ENCODE measurements around the gene PREPL. TPM values are rescaled to one million over a fixed set of nuclear protein-coding genes. Genes with fewer than 3 reads are reported as not detected.
A peak's percentile ranks its signal among the peaks of the same experiment; 100 is the strongest.

Gene PREPL
- total and polyA plus RNA-seq, 2 of the 13 experiments (the other 11 are each of a cell fraction or from before 2014, with no cell fraction given), result 19.7 to 34.3 TPM

GRCh38 chr2:44291281-44292248 lies 69.7 kb downstream of the PREPL start (continued):
- TF ChIP-seq HNRNPK (IDR thresholded peaks at IDR 0.05; ENCODE audit: low read depth, low read length, poor library complexity, severe bottlenecking) (no peak), ZBED4 (CRISPR knock-in tag; IDR thresholded peaks at IDR 0.05; ENCODE audit: borderline replicate concordance) (peak; percentile 65; the same call in 1 of the 2 replicates), HDAC1 (CRISPR knock-in tag; IDR thresholded peaks at IDR 0.05) (peak; percentile 68; the same call in 1 of the 2 replicates), KMT2B (CRISPR knock-in tag; IDR thresholded peaks at IDR 0.05) (peak; percentile 23; the same call in 1 of the 2 replicates), BRCA1 (CRISPR knock-in tag; IDR thresholded peaks at IDR 0.05) (no peak), ZMYM3 (CRISPR knock-in tag; IDR thresholded peaks at IDR 0.05) (peak; percentile 52; the same call in 1 of the 2 replicates), ATF7-NPFF (CRISPR knock-in tag; IDR thresholded peaks at IDR 0.05; ENCODE audit: low read depth) (0 out of 2 replicates have a peak, but pooled peaks have one; percentile 30), XBP1 (CRISPR knock-in tag; IDR thresholded peaks at IDR 0.05) (no peak), CENPX (CRISPR knock-in tag; IDR thresholded peaks at IDR 0.05) (no peak), SP1 (IDR thresholded peaks at IDR 0.05) (no peak), SP1 (CRISPR knock-in tag; IDR thresholded peaks at IDR 0.05) (0 out of 2 replicates have a peak, but pooled peaks have one; percentile 24), ZNF335 (CRISPR knock-in tag; IDR thresholded peaks at IDR 0.05) (0 out of 2 replicates have a peak, but pooled peaks have one; percentile 47), CHD2 (IDR thresholded peaks at IDR 0.05; ENCODE audit: low read depth, low read length) (no peak), ZNF788 (CRISPR knock-in tag; IDR thresholded peaks at IDR 0.05; ENCODE audit: borderline replicate concordance) (peak; percentile 42; the same call in 1 of the 2 replicates), CBX5 (CRISPR knock-in tag; IDR thresholded peaks at IDR 0.05; ENCODE audit: borderline replicate concordance) (peak; percentile 62; the same call in 1 of the 2 replicates), PHB2 (IDR thresholded peaks at IDR 0.05; ENCODE audit: partially characterized antibody) (no peak), HNF1A (IDR thresholded peaks at IDR 0.05; ENCODE audit: low read depth) (peak; percentile 90), HNF1A (CRISPR knock-in tag; IDR thresholded peaks at IDR 0.05; ENCODE audit: borderline replicate concordance) (peak; percentile 90), ZNF7 (CRISPR knock-in tag; IDR thresholded peaks at IDR 0.05) (no peak)
- TF ChIP-seq, protein P1, sequence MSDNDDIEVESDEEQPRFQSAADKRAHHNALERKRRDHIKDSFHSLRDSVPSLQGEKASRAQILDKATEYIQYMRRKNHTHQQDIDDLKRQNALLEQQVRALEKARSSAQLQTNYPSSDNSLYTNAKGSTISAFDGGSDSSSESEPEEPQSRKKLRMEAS (IDR thresholded peaks at IDR 0.05), result 0 out of 2 replicates have a peak, but pooled peaks have one; percentile 2
- TF ChIP-seq, protein P2, sequence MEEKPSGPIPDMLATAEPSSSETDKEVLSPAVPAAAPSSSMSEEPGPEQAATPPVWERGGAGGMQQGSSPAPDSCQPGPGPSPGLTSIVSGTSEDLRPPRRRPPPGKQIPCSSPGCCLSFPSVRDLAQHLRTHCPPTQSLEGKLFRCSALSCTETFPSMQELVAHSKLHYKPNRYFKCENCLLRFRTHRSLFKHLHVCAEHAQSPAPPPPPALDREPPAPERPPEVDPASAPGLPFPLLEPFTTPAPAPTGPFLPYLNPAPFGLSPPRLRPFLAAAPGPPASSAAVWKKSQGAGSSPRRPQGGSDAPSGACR (CRISPR knock-in tag; IDR thresholded peaks at IDR 0.05), result 0 out of 2 replicates have a peak, but pooled peaks have one; percentile 37
